HepG2 (cell line): ENCODE results near the gene PLA2R1. TPM values are rescaled to one million over a fixed set of nuclear protein-coding genes. Genes with fewer than 3 reads are reported as not detected.

Source experiments
- ATAC-seq: fragments of 200-7000 bp; cut with Tn5 transposase; 3 replicates; pipeline ENCODE4 v1.9.1; 2020; ENCODE audit warnings: mild to moderate bottlenecking, moderate library complexity
- BruUV-seq: library from RNA; stranded (reverse); fragments of 400-500 nt; replicated peaks from 2 replicates; lab custom pipeline; 2021; lab: Mats Ljungman, UMichigan
- CTCF ChIA-PET: fragments of 300-600 bp; formaldehyde crosslinking; extraction: SDS; loops from one replicate; lab custom pipeline; 2021; ENCODE audit warnings: low total read pairs, inconsistent platforms, low intra/inter-chr PET ratio; lab: Yijun Ruan, JAX
- POLR2A ChIA-PET: fragments of 350-600 bp; sonication (Branson Sonifier 250); formaldehyde crosslinking; loops from one replicate; lab custom pipeline; 2020; ENCODE audit warnings: antibody characterized with exemption, inconsistent platforms; lab: Yijun Ruan, JAX
- DNase-seq: peaks from one replicate; pipeline ENCODE4 v3.0.0-alpha.2; 2015; ENCODE audit warnings: low spot score
- FAIRE-seq: peaks from 3 replicates; lab custom pipeline; 2011; peaks lifted over from hg19 to GRCh38; lab: Jason Lieb, UNC
- H2AFZ ChIP-seq: one replicate; pipeline ENCODE4 v1.6.1; 2011; ENCODE audit warnings: low read length, inconsistent platforms
- H3K27ac ChIP-seq: fragments of 300-600 bp; 3 replicates; pipeline ENCODE4 v1.8.0; 2011; ENCODE audit warnings: mixed run types, mild to moderate bottlenecking, mixed read lengths, low read length, inconsistent platforms; ENCODE audit not compliant: insufficient read depth; ENCODE audit errors: extremely low read length
- H3K27me3 ChIP-seq, 2 experiments: fragments of 200-600 bp in 1 of 2; 2 replicates in 1 of 2; 3 replicates in 1 of 2; pipeline versions ENCODE4 v1.6.0 to v1.8.0; 2011; ENCODE audit warnings: low read length in 2 of 2, mild to moderate bottlenecking in 2 of 2, moderate library complexity in 2 of 2, inconsistent platforms in 1 of 2; ENCODE audit not compliant: insufficient read depth in 2 of 2, control insufficient read depth in 1 of 2
- H3K36me3 ChIP-seq, 2 experiments: fragments of 200-600 bp in 1 of 2; replicated peaks in 1 of 2; 2 replicates in 1 of 2; 3 replicates in 1 of 2; pipeline versions ENCODE4 v1.5.1 to v1.8.0; 2011; ENCODE audit warnings: low read length in 2 of 2, inconsistent platforms in 1 of 2; ENCODE audit not compliant: insufficient read depth in 2 of 2, control insufficient read depth in 1 of 2
- H3K4me1 ChIP-seq: 2 replicates; pipeline ENCODE4 v1.5.1; 2012; ENCODE audit warnings: low read length, inconsistent platforms; ENCODE audit not compliant: insufficient read depth
- H3K4me2 ChIP-seq: 2 replicates; pipeline ENCODE4 v1.6.0; 2011; ENCODE audit warnings: low read depth, low read length, inconsistent platforms
- H3K4me3 ChIP-seq, 3 experiments: fragments of 200-600 bp in 1 of 3; sonication (generic), shearing (Covaris generic) in 1 of 3; replicated peaks in 1 of 3; 2 replicates each; pipeline ENCODE4 v1.5.1; 2011 to 2016; ENCODE audit warnings: low read length in 3 of 3, inconsistent platforms in 2 of 3, low read depth in 2 of 3, mild to moderate bottlenecking in 2 of 3, control low read depth in 1 of 3, mixed read lengths in 1 of 3; ENCODE audit not compliant: insufficient read depth in 1 of 3
- H3K79me2 ChIP-seq: one replicate; pipeline ENCODE4 v1.6.1; 2011; ENCODE audit warnings: low read length, inconsistent platforms; ENCODE audit not compliant: insufficient read depth
- H3K9ac ChIP-seq: 2 replicates; pipeline ENCODE4 v1.6.0; 2011; ENCODE audit warnings: mild to moderate bottlenecking, low read depth, low read length, inconsistent platforms; ENCODE audit not compliant: insufficient read depth
- H3K9me3 ChIP-seq: 2 replicates; pipeline ENCODE4 v1.5.1; 2012; ENCODE audit warnings: mild to moderate bottlenecking, low read length
- H4K20me1 ChIP-seq: 2 replicates; pipeline ENCODE4 v1.6.0; 2011; ENCODE audit warnings: inconsistent platforms, mild to moderate bottlenecking, low read length, moderate library complexity; ENCODE audit not compliant: insufficient read depth
- CREM ChIP-seq, 2 experiments: sonication (generic) in 1 of 2; formaldehyde crosslinking in 1 of 2; IDR thresholded peaks; 2 replicates each; pipeline versions ENCODE4 v1.4.0 to v1.6.1; 2016 to 2020; ENCODE audit warnings: antibody characterized with exemption in 1 of 2, mild to moderate bottlenecking in 1 of 2, missing genetic modification reagents in 1 of 2
- HDAC2 ChIP-seq: sonication (generic); formaldehyde crosslinking; IDR thresholded peaks from 2 replicates; pipeline ENCODE4 v1.4.0; 2020; ENCODE audit warnings: missing genetic modification reagents
- HOXD1 ChIP-seq: sonication (generic); formaldehyde crosslinking; IDR thresholded peaks from 2 replicates; pipeline ENCODE4 v1.5.0; 2020; ENCODE audit warnings: missing genetic modification reagents
- SMC3 ChIP-seq: IDR thresholded peaks from 2 replicates; pipeline ENCODE4 v1.6.1; 2011; ENCODE audit warnings: low read length, improper control_type of control experiment
- SOX6 ChIP-seq, 2 experiments: fragments of 450-650 bp in 1 of 2; sonication (generic) in 1 of 2; formaldehyde crosslinking in 1 of 2; IDR thresholded peaks; 2 replicates each; pipeline versions ENCODE4 v1.4.0 to v1.6.1; 2017 to 2020; ENCODE audit warnings: antibody characterized with exemption in 1 of 2, mild to moderate bottlenecking in 1 of 2, missing genetic modification reagents in 1 of 2
- THRA ChIP-seq: sonication (generic); formaldehyde crosslinking; IDR thresholded peaks from 2 replicates; pipeline ENCODE4 v1.4.0; 2020; ENCODE audit warnings: missing genetic modification reagents, borderline replicate concordance
- XRCC5 ChIP-seq: fragments of 200-400 bp; formaldehyde crosslinking; optimal IDR thresholded peaks from 2 replicates; pipeline ENCODE3; 2017; ENCODE audit warnings: mild to moderate bottlenecking, low read length
- ZBTB49 ChIP-seq: sonication (generic); formaldehyde crosslinking; IDR thresholded peaks from 2 replicates; pipeline ENCODE4 v1.4.0; 2020; ENCODE audit warnings: missing genetic modification reagents, borderline replicate concordance
- ZNF205 ChIP-seq: IDR thresholded peaks from 2 replicates; pipeline ENCODE4 v1.6.1; 2018; ENCODE audit warnings: missing biosample characterization, missing genetic modification reagents
- ZNF234 ChIP-seq: sonication (generic); formaldehyde crosslinking; conservative IDR thresholded peaks from 2 replicates; pipeline ENCODE4 v1.5.1; 2020; ENCODE audit warnings: mild to moderate bottlenecking, missing genetic modification reagents
- ZNF30 ChIP-seq: sonication (generic); formaldehyde crosslinking; IDR thresholded peaks from 2 replicates; pipeline ENCODE4 v1.5.0; 2020; ENCODE audit warnings: mild to moderate bottlenecking, missing genetic modification reagents
- ZNF776 ChIP-seq: sonication (generic); formaldehyde crosslinking; IDR thresholded peaks from 2 replicates; pipeline ENCODE4 v1.4.0; 2020; ENCODE audit warnings: mild to moderate bottlenecking, missing genetic modification reagents
- WGBS: methylation state at CpG from one replicate; pipeline ENCODE4 v1.1.6; 2017; ENCODE audit warnings: low lambda C conversion rate; 5-methylcytosine and 5-hydroxymethylcytosine counted together
- in situ Hi-C: cut with HindIII; loops from 2 replicates; pipeline ENCODE4 v1.10.0; 2017; ENCODE audit warnings: low pct_unique_long_range_greater_than_20kb; ENCODE audit not compliant: extremely low pct_ligation_motif_present
- intact Hi-C: fragments of 100-400 bp; cut with micrococcal nuclease; formaldehyde crosslinking; loops from one replicate; pipeline ENCODE4 v1.10.0; 2022; ENCODE audit not compliant: unreplicated experiment
- polyA plus RNA-seq, 8 experiments: library from polyadenylated mRNA; depleted of rRNA in 3 of 8; stranded (reverse) in 7 of 8; unstranded in 1 of 8; fragments of >200 nt; fragmentation: Illumina TruSeq in 4 of 8; extraction: Trizol in 4 of 8; gene quantifications; 2 replicates each; pipeline versions ENCODE4 v1.2.1 to v1.2.3, GENCODE V29; 2011 to 2016; ENCODE audit warnings: low read depth in 4 of 8, missing spikeins in 1 of 8, mixed read lengths in 1 of 8; ENCODE audit not compliant: insufficient read depth in 1 of 8
- total RNA-seq, 5 experiments: library from RNA; depleted of rRNA; stranded (reverse); fragments of >200 nt; fragmentation: Illumina TruSeq; extraction: Trizol; gene quantifications; 2 replicates each; pipeline ENCODE4 v1.2.3, GENCODE V29; 2016; ENCODE audit warnings: low read depth in 1 of 5
- TF ChIP-seq, protein P1 (sequence below): sonication (generic); formaldehyde crosslinking; IDR thresholded peaks from 2 replicates; pipeline ENCODE4 v1.5.1; 2020; ENCODE audit warnings: mild to moderate bottlenecking, missing genetic modification reagents, borderline replicate concordance

PLA2R1 gene
- total and polyA plus RNA-seq, 2 of the 13 experiments (the other 11 are each of a cell fraction or from before 2014, with no cell fraction given) = not detected

DNA sequence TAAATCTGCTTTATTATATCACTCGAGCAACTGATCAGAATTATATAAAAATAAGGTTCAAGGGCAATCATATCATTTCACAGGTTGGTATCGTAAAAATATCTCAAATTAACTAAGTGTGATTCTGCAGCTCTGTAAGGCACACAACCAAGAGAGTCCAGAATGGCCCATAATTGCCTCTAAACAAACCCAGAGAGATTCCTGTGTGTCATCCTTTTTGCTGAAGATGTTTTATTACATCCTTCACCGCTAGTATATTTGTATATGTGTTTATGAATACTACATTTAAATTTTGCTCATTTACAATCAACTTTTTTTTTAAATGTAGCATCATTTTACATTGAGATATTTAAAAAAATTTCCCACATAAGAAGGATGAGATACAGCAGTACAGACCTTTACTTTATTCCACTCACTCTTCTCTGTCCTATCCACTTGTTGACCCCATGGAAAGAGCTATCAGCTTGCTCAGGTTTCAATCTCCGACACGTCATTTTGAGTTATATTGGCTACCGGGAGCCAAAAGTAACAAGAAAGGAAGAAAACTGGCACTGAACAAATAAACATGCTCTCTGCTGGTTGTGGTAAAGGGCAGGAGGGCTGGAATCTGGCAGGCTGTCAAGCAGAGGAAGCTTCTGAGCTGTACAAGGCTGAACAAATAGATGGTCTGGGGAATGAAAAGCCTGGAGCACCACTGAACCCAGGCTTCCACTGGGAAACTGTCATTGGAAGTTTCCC is 23.1 kb downstream of the PLA2R1 start:
- TF ChIP-seq XRCC5 (no peak), HDAC2 (CRISPR knock-in tag) (no peak), ZNF30 (no peak), THRA (CRISPR knock-in tag) (no peak), HOXD1 (CRISPR knock-in tag) (no peak), CREM (IDR thresholded peaks at IDR 0.05) (no peak), CREM (CRISPR knock-in tag; IDR thresholded peaks at IDR 0.05) (no peak), ZNF776 (CRISPR knock-in tag) (no peak), ZNF205 (CRISPR knock-in tag) (no peak), SMC3 (no peak), ZBTB49 (no peak), ZNF234 (CRISPR knock-in tag) (no peak), SOX6 (IDR thresholded peaks at IDR 0.05) (no peak), SOX6 (CRISPR knock-in tag; IDR thresholded peaks at IDR 0.05) (no peak)
- TF ChIP-seq, protein P1, sequence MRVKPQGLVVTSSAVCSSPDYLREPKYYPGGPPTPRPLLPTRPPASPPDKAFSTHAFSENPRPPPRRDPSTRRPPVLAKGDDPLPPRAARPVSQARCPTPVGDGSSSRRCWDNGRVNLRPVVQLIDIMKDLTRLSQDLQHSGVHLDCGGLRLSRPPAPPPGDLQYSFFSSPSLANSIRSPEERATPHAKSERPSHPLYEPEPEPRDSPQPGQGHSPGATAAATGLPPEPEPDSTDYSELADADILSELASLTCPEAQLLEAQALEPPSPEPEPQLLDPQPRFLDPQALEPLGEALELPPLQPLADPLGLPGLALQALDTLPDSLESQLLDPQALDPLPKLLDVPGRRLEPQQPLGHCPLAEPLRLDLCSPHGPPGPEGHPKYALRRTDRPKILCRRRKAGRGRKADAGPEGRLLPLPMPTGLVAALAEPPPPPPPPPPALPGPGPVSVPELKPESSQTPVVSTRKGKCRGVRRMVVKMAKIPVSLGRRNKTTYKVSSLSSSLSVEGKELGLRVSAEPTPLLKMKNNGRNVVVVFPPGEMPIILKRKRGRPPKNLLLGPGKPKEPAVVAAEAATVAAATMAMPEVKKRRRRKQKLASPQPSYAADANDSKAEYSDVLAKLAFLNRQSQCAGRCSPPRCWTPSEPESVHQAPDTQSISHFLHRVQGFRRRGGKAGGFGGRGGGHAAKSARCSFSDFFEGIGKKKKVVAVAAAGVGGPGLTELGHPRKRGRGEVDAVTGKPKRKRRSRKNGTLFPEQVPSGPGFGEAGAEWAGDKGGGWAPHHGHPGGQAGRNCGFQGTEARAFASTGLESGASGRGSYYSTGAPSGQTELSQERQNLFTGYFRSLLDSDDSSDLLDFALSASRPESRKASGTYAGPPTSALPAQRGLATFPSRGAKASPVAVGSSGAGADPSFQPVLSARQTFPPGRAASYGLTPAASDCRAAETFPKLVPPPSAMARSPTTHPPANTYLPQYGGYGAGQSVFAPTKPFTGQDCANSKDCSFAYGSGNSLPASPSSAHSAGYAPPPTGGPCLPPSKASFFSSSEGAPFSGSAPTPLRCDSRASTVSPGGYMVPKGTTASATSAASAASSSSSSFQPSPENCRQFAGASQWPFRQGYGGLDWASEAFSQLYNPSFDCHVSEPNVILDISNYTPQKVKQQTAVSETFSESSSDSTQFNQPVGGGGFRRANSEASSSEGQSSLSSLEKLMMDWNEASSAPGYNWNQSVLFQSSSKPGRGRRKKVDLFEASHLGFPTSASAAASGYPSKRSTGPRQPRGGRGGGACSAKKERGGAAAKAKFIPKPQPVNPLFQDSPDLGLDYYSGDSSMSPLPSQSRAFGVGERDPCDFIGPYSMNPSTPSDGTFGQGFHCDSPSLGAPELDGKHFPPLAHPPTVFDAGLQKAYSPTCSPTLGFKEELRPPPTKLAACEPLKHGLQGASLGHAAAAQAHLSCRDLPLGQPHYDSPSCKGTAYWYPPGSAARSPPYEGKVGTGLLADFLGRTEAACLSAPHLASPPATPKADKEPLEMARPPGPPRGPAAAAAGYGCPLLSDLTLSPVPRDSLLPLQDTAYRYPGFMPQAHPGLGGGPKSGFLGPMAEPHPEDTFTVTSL (CRISPR knock-in tag) = no peak
- Histone ChIP-seq H3K27ac (no peak overlapping the region), H3K4me3 (no peak overlapping the region), H2AFZ (no peak overlapping the region), H3K79me2 (no peaks in the 10 kb centered on the region), H3K36me3 (no peaks in the 10 kb centered on the region), H3K4me1 (no peaks in the 10 kb centered on the region), H4K20me1 (no peaks in the 10 kb centered on the region), H3K9ac (no peak overlapping the region), H3K9me3 (no peaks in the 10 kb centered on the region), H3K4me2 (no peak overlapping the region), H3K27me3 (peaks cover 0 to 21% of the 10 kb centered on the region in 2 experiments; a peak in 2 of 5 replicates)
- BruUV-seq = no TSS peak
- DNase-seq = no peak
- ChIA-PET CTCF (no interaction called here), POLR2A (no interaction called here)
- no peak for FAIRE-seq
- 3% methylated on average over 6 of the region's 6 CpGs for WGBS
- in situ Hi-C loops = no loop called here
- 0 out of 3 replicates have a peak, but pooled peaks have one; percentile 41 for ATAC-seq
- intact Hi-C loops = no loop called here
